Measurements from ENCODE around the gene PLEKHH1. TPM values are rescaled to one million over a fixed set of nuclear protein-coding genes. Genes with fewer than 3 reads are reported as not detected.

The PLEKHH1 gene
- total and polyA plus RNA-seq, 9 of the 15 experiments (the other 6 are each of a cell fraction or from before 2014, with no cell fraction given) = 0.76 to 5.9 (median 2.9) TPM

GRCh38 chr14:67619446-67620216, 86.5 kb downstream of the PLEKHH1 start, which contains the start of gene ARG2 (continued):
- peak; percentile 66; the same call in 1 of the 2 replicates for TF ChIP-seq L3MBTL2 (IDR thresholded peaks at IDR 0.05)
- TF ChIP-seq DACH1 (IDR thresholded peaks at IDR 0.05; ENCODE audit: partially characterized antibody) = no peak
- TF ChIP-seq ILF3 (IDR thresholded peaks at IDR 0.05; ENCODE audit: borderline replicate concordance) = no peak
- no peak for TF ChIP-seq ZBTB8A (IDR thresholded peaks at IDR 0.05; ENCODE audit: partially characterized antibody)
- no peak for TF ChIP-seq SRSF3 (IDR thresholded peaks at IDR 0.05; ENCODE audit: insufficient read depth, low read length)
- 0 out of 2 replicates have a peak, but pooled peaks have one; percentile 22 for TF ChIP-seq POLR2H (tag; IDR thresholded peaks at IDR 0.05; ENCODE audit: low read depth)
- TF ChIP-seq SETDB1 (IDR thresholded peaks at IDR 0.05; ENCODE audit: low read length) = no peak
- no peak for TF ChIP-seq PYGO2 (tag; IDR thresholded peaks at IDR 0.05)
- TF ChIP-seq GATAD2B (IDR thresholded peaks at IDR 0.05; ENCODE audit: borderline replicate concordance) = no peak
- TF ChIP-seq HIVEP1 (CRISPR knock-in tag; IDR thresholded peaks at IDR 0.05) = no peak
- no peak for TF ChIP-seq BMI1 (IDR thresholded peaks at IDR 0.05; ENCODE audit: low read length)
- TF ChIP-seq ZNF277 (CRISPR knock-in tag; IDR thresholded peaks at IDR 0.05; ENCODE audit: borderline replicate concordance) = no peak
- TF ChIP-seq, protein P1, sequence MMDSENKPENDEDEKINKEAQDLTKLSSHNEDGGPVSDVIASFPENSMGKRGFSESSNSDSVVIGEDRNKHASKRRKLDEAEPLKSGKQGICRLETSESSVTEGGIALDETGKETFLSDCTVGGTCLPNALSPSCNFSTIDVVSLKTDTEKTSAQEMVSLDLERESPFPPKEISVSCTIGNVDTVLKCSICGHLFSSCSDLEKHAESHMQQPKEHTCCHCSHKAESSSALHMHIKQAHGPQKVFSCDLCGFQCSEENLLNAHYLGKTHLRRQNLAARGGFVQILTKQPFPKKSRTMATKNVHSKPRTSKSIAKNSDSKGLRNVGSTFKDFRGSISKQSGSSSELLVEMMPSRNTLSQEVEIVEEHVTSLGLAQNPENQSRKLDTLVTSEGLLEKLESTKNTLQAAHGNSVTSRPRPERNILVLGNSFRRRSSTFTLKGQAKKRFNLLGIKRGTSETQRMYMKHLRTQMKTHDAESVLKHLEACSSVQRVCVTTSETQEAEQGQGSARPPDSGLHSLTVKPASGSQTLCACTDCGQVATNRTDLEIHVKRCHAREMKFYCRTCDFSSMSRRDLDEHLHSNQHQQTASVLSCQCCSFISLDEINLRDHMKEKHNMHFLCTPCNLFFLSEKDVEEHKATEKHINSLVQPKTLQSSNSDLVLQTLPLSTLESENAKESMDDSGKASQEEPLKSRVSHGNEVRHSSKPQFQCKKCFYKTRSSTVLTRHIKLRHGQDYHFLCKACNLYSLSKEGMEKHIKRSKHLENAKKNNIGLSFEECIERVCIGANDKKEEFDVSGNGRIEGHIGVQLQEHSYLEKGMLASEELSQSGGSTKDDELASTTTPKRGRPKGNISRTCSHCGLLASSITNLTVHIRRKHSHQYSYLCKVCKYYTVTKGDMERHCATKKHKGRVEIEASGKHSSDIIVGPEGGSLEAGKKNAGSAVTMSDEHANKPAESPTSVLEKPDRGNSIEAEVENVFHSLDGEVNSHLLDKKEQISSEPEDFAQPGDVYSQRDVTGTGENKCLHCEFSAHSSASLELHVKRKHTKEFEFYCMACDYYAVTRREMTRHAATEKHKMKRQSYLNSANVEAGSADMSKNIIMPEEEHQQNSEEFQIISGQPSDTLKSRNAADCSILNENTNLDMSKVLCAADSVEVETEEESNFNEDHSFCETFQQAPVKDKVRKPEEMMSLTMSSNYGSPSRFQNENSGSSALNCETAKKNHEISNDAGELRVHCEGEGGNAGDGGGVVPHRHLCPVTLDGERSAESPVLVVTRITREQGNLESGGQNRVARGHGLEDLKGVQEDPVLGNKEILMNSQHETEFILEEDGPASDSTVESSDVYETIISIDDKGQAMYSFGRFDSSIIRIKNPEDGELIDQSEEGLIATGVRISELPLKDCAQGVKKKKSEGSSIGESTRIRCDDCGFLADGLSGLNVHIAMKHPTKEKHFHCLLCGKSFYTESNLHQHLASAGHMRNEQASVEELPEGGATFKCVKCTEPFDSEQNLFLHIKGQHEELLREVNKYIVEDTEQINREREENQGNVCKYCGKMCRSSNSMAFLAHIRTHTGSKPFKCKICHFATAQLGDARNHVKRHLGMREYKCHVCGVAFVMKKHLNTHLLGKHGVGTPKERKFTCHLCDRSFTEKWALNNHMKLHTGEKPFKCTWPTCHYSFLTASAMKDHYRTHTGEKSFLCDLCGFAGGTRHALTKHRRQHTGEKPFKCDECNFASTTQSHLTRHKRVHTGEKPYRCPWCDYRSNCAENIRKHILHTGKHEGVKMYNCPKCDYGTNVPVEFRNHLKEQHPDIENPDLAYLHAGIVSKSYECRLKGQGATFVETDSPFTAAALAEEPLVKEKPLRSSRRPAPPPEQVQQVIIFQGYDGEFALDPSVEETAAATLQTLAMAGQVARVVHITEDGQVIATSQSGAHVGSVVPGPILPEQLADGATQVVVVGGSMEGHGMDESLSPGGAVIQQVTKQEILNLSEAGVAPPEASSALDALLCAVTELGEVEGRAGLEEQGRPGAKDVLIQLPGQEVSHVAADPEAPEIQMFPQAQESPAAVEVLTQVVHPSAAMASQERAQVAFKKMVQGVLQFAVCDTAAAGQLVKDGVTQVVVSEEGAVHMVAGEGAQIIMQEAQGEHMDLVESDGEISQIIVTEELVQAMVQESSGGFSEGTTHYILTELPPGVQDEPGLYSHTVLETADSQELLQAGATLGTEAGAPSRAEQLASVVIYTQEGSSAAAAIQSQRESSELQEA (IDR thresholded peaks at IDR 0.05; ENCODE audit: low read depth) = no peak
- no peak for TF ChIP-seq ARNT (IDR thresholded peaks at IDR 0.05)
- no peak for TF ChIP-seq SPI1 (IDR thresholded peaks at IDR 0.05; ENCODE audit: borderline replicate concordance, low read depth, low read length)
- TF ChIP-seq HEY1 (CRISPR knock-in tag; IDR thresholded peaks at IDR 0.05; ENCODE audit: borderline replicate concordance) = no peak
- peak; percentile 86 for TF ChIP-seq TFAP4 (CRISPR knock-in tag; IDR thresholded peaks at IDR 0.05; ENCODE audit: borderline replicate concordance)
- TF ChIP-seq MAFF (IDR thresholded peaks at IDR 0.05; ENCODE audit: low read length) = no peak
- TF ChIP-seq RFX1 (IDR thresholded peaks at IDR 0.05) = no peak

Measured in K562 (cell line).